GM18858 (cell line): ENCODE measurements around the gene SGPL1.

Source experiments
- ATAC-seq: cut with Tn5 transposase; IDR thresholded peaks from one replicate; pipeline ENCODE4 v1.9.1; 2021; ENCODE audit not compliant: unreplicated experiment

Gene SGPL1

GRCh38 chr10:70809726-70810125 lies 6.0 kb upstream of the SGPL1 start:
- ATAC-seq, result no peak

- no peak for ATAC-seq
Measured at GRCh38 chr10:70810967-70811366, 4.8 kb upstream of the SGPL1 start.

- ATAC-seq, result no peak
Measured at GRCh38 chr10:70811881-70812280, 3.9 kb upstream of the SGPL1 start.

- ATAC-seq, result no peak
Measured at GRCh38 chr10:70812814-70813213, 2.9 kb upstream of the SGPL1 start.

- ATAC-seq, result no peak
Measured at GRCh38 chr10:70814126-70814525, 1.6 kb upstream of the SGPL1 start.

GRCh38 chr10:70816220-70816894 lies 609 bp downstream of the SGPL1 start:
- no peak for ATAC-seq

GRCh38 chr10:70820976-70821750 lies 5.4 kb downstream of the SGPL1 start:
- no peak for ATAC-seq

GRCh38 chr10:70822076-70822820 lies 6.5 kb downstream of the SGPL1 start:
- ATAC-seq, result no peak

- ATAC-seq, result no peak
Measured at GRCh38 chr10:70827086-70827757, 11.5 kb downstream of the SGPL1 start.

GRCh38 chr10:70828923-70829322 lies 13.2 kb downstream of the SGPL1 start:
- ATAC-seq, result no peak

- no peak for ATAC-seq
Measured at GRCh38 chr10:70829543-70829942, 13.8 kb downstream of the SGPL1 start.

- ATAC-seq, result no peak
Measured at GRCh38 chr10:70830164-70830563, 14.4 kb downstream of the SGPL1 start.

GRCh38 chr10:70832221-70832620 lies 16.5 kb downstream of the SGPL1 start:
- no peak for ATAC-seq

- ATAC-seq, result no peak
Measured at GRCh38 chr10:70832852-70833528, 17.2 kb downstream of the SGPL1 start.

- ATAC-seq, result no peak
Measured at GRCh38 chr10:70833601-70834000, 17.9 kb downstream of the SGPL1 start.

GRCh38 chr10:70834021-70834420 lies 18.3 kb downstream of the SGPL1 start:
- no peak for ATAC-seq

- no peak for ATAC-seq
Measured at GRCh38 chr10:70834441-70835151, 18.8 kb downstream of the SGPL1 start.

- ATAC-seq, result no peak
Measured at GRCh38 chr10:70836319-70836718, 20.6 kb downstream of the SGPL1 start.

- no peak for ATAC-seq
Measured at GRCh38 chr10:70837660-70838059, 21.9 kb downstream of the SGPL1 start.

- ATAC-seq, result no peak
Measured at GRCh38 chr10:70838270-70838805, 22.6 kb downstream of the SGPL1 start.
